ENCODE measurements around the gene PLXNB1.

Gene PLXNB1

DNA sequence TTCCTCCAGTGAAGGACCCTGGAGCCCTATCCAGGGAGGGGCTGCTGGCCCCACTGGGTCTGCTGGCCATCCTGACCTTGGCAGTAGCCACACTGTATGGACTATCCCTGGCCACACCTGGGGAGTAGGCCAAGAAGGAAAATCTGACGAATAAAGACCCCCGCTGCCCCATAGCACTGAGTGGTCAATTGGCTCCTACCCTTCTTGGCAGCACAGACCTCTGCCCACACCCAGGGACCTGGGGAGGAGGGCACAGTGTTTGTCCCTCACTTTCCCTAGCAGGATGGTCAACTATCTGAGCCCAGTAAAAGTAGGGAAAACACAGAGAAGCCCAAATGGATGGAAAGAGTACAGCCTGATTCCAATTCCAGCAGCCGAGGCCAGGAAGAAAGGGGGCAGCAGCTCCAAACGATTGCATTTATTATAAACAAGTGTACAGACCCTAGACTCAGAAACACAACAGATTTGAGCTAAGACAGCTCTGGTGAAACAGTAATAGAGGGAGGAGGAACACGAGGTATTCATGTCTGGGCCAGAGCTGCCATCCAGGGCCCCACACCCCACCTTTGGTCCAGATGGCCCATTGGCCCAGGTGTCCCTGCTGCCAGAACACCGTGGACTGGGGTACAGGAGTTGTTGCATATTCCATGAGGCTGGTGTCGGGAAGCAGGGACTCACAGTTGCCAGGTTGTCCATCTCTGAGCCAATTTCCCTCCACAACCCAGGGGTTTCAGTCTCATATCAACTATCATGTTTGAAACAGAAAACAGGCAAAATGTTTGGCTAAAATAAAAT is 37.8 kb upstream of the PLXNB1 start:
- peak overlapping the region; percentile 51 for H3K4me3 ChIP-seq (replicated peaks; ENCODE audit: low read depth, low read length)
- DNase-seq (ENCODE audit: extremely low read depth, low read depth), result no peak
- TF ChIP-seq, protein P1, sequence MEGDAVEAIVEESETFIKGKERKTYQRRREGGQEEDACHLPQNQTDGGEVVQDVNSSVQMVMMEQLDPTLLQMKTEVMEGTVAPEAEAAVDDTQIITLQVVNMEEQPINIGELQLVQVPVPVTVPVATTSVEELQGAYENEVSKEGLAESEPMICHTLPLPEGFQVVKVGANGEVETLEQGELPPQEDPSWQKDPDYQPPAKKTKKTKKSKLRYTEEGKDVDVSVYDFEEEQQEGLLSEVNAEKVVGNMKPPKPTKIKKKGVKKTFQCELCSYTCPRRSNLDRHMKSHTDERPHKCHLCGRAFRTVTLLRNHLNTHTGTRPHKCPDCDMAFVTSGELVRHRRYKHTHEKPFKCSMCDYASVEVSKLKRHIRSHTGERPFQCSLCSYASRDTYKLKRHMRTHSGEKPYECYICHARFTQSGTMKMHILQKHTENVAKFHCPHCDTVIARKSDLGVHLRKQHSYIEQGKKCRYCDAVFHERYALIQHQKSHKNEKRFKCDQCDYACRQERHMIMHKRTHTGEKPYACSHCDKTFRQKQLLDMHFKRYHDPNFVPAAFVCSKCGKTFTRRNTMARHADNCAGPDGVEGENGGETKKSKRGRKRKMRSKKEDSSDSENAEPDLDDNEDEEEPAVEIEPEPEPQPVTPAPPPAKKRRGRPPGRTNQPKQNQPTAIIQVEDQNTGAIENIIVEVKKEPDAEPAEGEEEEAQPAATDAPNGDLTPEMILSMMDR (IDR thresholded peaks at IDR 0.05; ENCODE audit: low read depth, low read length, missing control alignments), result no peak

DNA sequence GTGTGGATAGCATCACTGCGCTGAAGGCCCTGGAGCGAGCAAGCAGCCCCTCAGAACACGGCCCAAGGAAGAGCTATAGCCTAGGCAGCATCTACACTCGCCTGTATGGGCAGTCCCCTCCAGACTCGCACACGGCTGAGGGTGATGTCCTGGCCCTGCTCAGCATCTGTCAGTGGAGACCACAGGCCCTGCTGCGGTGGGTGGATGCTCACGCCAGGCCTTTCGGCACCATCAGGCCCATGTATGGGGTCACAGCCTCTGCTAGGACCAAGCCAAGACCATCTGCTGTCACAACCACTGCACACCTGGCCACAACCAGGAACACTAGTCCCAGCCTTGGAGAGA is 37.2 kb upstream of the PLXNB1 start:
- no peak for DNase-seq (ENCODE audit: extremely low read depth, low read depth)
- peak overlapping the region; percentile 51 for H3K4me3 ChIP-seq (replicated peaks; ENCODE audit: low read depth, low read length)
- TF ChIP-seq, protein P1 (IDR thresholded peaks at IDR 0.05; ENCODE audit: low read depth, low read length, missing control alignments), result no peak

DNA sequence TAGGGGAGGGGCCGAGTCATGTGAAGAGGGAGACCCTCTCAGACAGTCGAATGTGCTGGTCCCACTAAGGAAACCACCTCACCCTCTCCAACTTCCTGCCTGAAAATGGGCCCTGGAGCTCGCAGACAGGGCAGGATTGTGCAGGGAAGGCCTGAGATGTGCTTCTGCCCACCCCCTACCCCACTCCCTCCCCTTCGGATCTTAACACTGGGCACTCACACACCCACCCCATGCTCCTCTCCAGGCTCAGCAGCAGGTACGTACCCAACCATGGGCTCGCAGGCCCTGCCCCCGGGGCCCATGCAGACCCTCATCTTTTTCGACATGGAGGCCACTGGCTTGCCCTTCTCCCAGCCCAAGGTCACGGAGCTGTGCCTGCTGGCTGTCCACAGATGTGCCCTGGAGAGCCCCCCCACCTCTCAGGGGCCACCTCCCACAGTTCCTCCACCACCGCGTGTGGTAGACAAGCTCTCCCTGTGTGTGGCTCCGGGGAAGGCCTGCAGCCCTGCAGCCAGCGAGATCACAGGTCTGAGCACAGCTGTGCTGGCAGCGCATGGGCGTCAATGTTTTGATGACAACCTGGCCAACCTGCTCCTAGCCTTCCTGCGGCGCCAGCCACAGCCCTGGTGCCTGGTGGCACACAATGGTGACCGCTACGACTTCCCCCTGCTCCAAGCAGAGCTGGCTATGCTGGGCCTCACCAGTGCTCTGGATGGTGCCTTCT is 36.7 kb upstream of the PLXNB1 start:
- TF ChIP-seq, protein P1 (IDR thresholded peaks at IDR 0.05; ENCODE audit: low read depth, low read length, missing control alignments), result no peak
- DNase-seq (ENCODE audit: extremely low read depth, low read depth), result no peak
- H3K4me3 ChIP-seq (replicated peaks; ENCODE audit: low read depth, low read length), result peak overlapping the region; percentile 51

DNA sequence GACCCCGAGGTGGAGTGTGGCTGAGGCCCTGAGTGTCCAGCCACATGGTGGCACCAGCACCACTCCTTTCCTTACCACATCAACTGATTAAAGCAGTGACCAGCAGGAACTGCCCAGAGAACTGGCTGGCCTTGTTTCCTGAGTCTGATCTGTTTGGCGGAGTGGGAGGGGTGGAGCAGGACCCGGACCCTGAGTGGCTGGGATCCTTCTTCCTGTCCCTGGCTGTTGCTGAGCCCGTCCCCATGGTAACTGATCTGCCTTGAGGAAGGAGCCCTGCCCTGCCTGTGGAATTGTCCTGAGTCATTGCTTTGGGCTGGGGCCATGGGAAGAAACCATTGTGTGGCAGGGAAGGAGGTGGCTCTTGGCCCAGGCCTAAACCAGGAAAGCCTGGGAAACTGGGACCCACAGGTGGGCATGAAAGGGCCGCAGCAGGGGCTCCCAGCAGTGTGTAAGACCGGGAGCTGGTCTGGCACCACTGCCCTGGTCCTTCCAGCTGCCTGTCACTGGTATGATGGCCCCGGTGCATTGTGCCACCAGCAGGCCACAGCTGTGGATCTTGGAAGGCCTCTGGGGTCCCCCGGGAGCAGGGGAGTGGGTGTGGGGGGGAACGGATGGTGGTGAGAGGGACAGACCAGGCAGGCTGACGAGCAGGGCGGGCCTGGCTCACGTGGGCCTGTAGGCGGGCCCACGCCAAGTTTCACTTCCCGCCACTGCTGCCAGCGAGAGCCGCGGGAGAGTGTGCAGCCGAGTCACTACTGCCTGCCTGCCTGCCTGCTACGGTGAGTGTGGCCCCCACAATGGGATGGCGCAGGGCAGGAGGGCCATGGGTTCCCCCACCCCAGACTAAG is 35.9 kb upstream of the PLXNB1 start:
- TF ChIP-seq, protein P1 (IDR thresholded peaks at IDR 0.05; ENCODE audit: low read depth, low read length, missing control alignments), result peak; percentile 57
- peak overlapping the region; percentile 51 for H3K4me3 ChIP-seq (replicated peaks; ENCODE audit: low read depth, low read length)
- DNase-seq (ENCODE audit: extremely low read depth, low read depth), result peak; percentile 99

DNA sequence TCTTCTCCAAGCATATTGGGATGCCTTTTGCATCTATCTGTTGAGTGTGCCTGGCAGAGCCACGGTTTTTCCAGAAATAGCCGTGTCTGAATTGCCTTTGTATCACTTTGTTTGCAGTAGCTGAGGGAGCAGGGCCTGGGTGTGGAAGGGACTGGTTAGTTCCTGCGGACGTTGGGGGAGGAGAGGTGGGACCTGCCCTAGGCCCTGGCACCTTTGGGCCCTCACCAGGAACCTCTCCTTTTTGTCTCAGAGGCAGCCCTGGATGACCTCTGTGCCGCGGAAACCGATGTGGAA is 35.3 kb upstream of the PLXNB1 start:
- no peak for DNase-seq (ENCODE audit: extremely low read depth, low read depth)
- H3K4me3 ChIP-seq (replicated peaks; ENCODE audit: low read depth, low read length), result no peak overlapping the region

DNA sequence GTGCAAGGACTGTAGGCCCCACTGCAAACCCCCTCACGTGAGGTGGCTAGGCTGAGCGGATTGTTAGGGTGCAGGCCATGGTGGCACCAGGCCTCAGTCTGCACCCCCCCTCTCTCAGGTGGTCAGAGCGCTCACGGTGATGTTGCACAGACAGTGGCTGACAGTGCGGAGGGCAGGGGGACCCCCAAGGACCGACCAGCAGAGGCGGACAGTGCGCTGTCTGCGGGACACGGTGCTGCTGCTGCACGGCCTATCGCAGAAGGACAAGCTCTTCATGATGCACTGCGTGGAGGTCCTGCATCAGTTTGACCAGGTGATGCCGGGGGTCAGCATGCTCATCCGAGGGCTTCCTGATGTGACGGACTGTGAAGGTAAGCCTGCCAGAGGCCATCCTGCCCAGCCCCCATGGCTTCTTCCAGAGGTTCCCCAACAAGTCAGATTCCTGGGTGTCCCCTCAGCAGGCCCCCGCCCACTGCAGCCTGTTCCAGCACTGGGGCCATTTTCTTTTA is 34.9 kb upstream of the PLXNB1 start:
- H3K4me3 ChIP-seq (replicated peaks; ENCODE audit: low read depth, low read length), result no peak overlapping the region
- TF ChIP-seq, protein P1 (IDR thresholded peaks at IDR 0.05; ENCODE audit: low read depth, low read length, missing control alignments), result no peak
- no peak for DNase-seq (ENCODE audit: extremely low read depth, low read depth)

More for the DNA sequence above, 35.3 kb upstream of the PLXNB1 start:
- TF ChIP-seq, protein P1 (IDR thresholded peaks at IDR 0.05; ENCODE audit: low read depth, low read length, missing control alignments), result no peak
